Ovary (tissue), 9 donors: ENCODE measurements around the gene TRIM60. TPM values are rescaled to one million over a fixed set of nuclear protein-coding genes. Genes with fewer than 3 reads are reported as not detected.
"Not testable (repeated sequence)": the region's sequence is repeated elsewhere in the genome, so short reads cannot be mapped to it uniquely, and the experiment has no call there.

ENCODE experiments used
- DNase-seq, 5 donors: peaks; one replicate each; pipeline ENCODE4 v3.0.0-alpha.2; 2019 to 2020
- H3K27ac ChIP-seq, 2 donors: fragments of 200-600 bp; one replicate each; pipeline versions ENCODE4 v1.5.1 to v1.8.0; 2019 to 2022
- H3K27me3 ChIP-seq: fragments of 200-600 bp; one replicate; pipeline ENCODE4 v1.8.0; 2022
- H3K36me3 ChIP-seq: fragments of 200-600 bp; sonication (generic); one replicate; pipeline ENCODE4 v1.5.1; 2019
- H3K4me1 ChIP-seq: one replicate; pipeline ENCODE4 v1.8.1; 2013; ENCODE audit warnings: mild to moderate bottlenecking, moderate library complexity; ENCODE audit not compliant: insufficient read depth
- H3K4me3 ChIP-seq: fragments of 200-600 bp; sonication (generic); one replicate; pipeline ENCODE4 v1.5.1; 2017
- H3K9me3 ChIP-seq, 2 donors: fragments of 200-600 bp in 1 of 2; sonication (generic) in 1 of 2; one replicate each; pipeline versions ENCODE4 v1.5.1 to v1.8.1; 2013 to 2019; ENCODE audit warnings: mild to moderate bottlenecking in 1 of 2, moderate library complexity in 1 of 2
- EP300 ChIP-seq: sonication (generic); formaldehyde crosslinking; IDR thresholded peaks from one replicate; pipeline ENCODE4 v1.6.1; 2017; ENCODE audit warnings: antibody characterized with exemption
- POLR2A ChIP-seq: fragments of 450-650 bp; IDR thresholded peaks from one replicate; pipeline ENCODE4 v1.6.1; 2017; ENCODE audit warnings: antibody characterized with exemption, mild to moderate bottlenecking, moderate library complexity
- WGBS, 3 donors: extraction: QIAGEN DNeasy Blood & Tissue Kit in 1 of 3; methylation state at CpG; one replicate each; pipeline versions ENCODE4 v1.1.5 to v1.1.7; 2013 to 2017; 5-methylcytosine and 5-hydroxymethylcytosine counted together
- intact Hi-C, 4 donors: fragments of 100-400 bp; cut with DNase I; formaldehyde crosslinking; loops; one replicate each; pipeline versions ENCODE4 v1.11.0 to v1.15.1; 2022 to 2023
- polyA plus RNA-seq, 2 donors: library from polyadenylated mRNA; stranded (reverse); fragments of 200-250 nt in 1 of 2; fragments of 350-450 nt in 1 of 2; fragmentation: Illumina TruSeq in 1 of 2; extraction: RNeasy Lipid Tissue Mini Kit (QIAGEN cat#74804) in 1 of 2; gene quantifications; one replicate each; pipeline ENCODE4 v1.2.3, GENCODE V29; 2013 to 2014
- small RNA-seq: library from RNA; depleted of rRNA; stranded (forward); fragments of <200 nt; gene quantifications from one replicate; pipeline ENCODE3, GENCODE V24; 2016
- total RNA-seq, 7 donors: library from RNA; depleted of rRNA in 2 of 7; stranded (reverse); fragments of >200 nt in 2 of 7; fragmentation: NEBNext Ultra II Directional in 3 of 7; extraction: Animal tissue kit (Norgen Biotek cat#: 25700) in 3 of 7; gene quantifications; one replicate each; pipeline versions ENCODE4 v1.1.0 to v1.2.4, GENCODE V29; 2016 to 2023
- TF ChIP-seq, protein P1 (sequence below), 3 donors: fragments of 450-650 bp in 2 of 3; fragments of 200-600 bp in 1 of 3; IDR thresholded peaks; one replicate each; pipeline versions ENCODE4 v1.5.1 to v1.8.0; 2016 to 2022; ENCODE audit warnings: antibody characterized with exemption in 3 of 3, mild to moderate bottlenecking in 1 of 3
- donor health status: DM: no; HTN: no; CAD: no; lungs with moderate emphysema.
- donor health status: DM: no; HTN: no; CAD: no.
- donor health status: Bipolar disorder and iron deficiency.
- donor health status: DM: yes; HTN: yes; CAD: no.
- donor health status: DM: no; HTN: no; CAD: no.
- donor health status: DM: yes; HTN: yes; CAD: no.

The TRIM60 gene
- total and polyA plus RNA-seq, 9 donors: not detected

DNA sequence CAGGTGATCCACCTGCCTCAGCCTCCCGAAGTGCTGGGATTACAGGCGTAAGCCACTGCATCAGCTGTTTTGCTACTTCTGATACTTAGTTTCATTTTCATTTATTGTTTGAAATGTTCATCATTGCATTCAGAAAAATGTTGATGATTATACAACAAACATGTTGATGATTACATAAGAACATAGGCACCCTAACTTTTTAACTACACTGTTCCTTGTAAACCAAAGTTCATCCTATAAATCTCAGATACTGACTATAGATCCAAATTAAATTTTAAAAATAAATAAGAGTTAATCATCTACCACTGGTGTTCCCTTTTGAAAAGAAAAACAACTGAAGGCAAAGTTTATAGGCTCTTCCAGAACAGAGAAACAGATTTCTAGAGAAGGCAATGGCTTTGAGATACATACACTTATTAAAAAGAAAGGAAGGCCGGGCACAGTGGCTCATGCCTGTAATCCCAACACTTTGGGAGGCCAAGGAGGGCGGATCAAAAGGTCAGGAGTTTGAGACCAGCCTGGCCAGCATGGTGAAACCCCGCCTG lies 45.3 kb downstream of the TRIM60 start:
- TF ChIP-seq, protein P1, sequence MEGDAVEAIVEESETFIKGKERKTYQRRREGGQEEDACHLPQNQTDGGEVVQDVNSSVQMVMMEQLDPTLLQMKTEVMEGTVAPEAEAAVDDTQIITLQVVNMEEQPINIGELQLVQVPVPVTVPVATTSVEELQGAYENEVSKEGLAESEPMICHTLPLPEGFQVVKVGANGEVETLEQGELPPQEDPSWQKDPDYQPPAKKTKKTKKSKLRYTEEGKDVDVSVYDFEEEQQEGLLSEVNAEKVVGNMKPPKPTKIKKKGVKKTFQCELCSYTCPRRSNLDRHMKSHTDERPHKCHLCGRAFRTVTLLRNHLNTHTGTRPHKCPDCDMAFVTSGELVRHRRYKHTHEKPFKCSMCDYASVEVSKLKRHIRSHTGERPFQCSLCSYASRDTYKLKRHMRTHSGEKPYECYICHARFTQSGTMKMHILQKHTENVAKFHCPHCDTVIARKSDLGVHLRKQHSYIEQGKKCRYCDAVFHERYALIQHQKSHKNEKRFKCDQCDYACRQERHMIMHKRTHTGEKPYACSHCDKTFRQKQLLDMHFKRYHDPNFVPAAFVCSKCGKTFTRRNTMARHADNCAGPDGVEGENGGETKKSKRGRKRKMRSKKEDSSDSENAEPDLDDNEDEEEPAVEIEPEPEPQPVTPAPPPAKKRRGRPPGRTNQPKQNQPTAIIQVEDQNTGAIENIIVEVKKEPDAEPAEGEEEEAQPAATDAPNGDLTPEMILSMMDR (IDR thresholded peaks at IDR 0.05): no peak
- TF ChIP-seq EP300 (no peak), POLR2A (no peak)
- Histone ChIP-seq H3K9me3 (no peaks in the 10 kb centered on the region), H3K27ac (no peak overlapping the region), H3K4me1 (peaks cover 2% of the 10 kb centered on the region), H3K36me3 (no peaks in the 10 kb centered on the region), H3K4me3 (no peak overlapping the region), H3K27me3 (no peaks in the 10 kb centered on the region)
- DNase-seq: no peak
- 87 to 97% (median 96%) methylated on average over 5 of the region's 5 CpGs for WGBS, 3 donors
- intact Hi-C loops: no loop called here

DNA sequence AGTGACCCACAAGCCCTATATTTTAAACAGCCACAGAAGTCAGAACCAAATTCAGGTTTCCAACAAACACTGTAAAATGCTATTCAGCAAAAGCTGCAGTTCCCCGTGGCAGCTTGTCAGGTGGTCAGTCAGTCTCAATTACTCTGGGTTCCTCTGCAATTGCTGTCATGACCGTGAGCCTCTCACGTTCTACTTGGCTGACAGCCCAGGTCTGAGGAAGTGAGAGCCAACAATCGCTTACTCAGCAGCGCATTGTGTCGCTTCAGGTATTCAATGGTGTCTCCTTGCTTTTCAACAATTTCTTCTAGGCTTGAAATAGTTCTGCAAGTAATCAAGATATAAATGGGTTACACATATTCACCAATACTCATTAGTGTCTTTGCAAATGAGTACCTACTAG lies 47.7 kb downstream of the TRIM60 start:
- no peaks in the 10 kb centered on the region for H3K9me3 ChIP-seq
- WGBS, 3 donors: 32 to 45% (median 36%) methylated on average over 6 of the region's 6 CpGs
- no peak overlapping the region for H3K4me3 ChIP-seq
- no peak overlapping the region for H3K27ac ChIP-seq
- no peaks in the 10 kb centered on the region for H3K4me1 ChIP-seq
- no peaks in the 10 kb centered on the region for H3K36me3 ChIP-seq
- TF ChIP-seq, protein P1 (IDR thresholded peaks at IDR 0.05): no peak
- TF ChIP-seq EP300 (no peak), POLR2A (no peak)
- intact Hi-C loops: no loop called here
- no peaks in the 10 kb centered on the region for H3K27me3 ChIP-seq
- DNase-seq: no peak

- H3K36me3 ChIP-seq, H3K27ac ChIP-seq, DNase-seq, H3K27me3 ChIP-seq, intact Hi-C loops, H3K9me3 ChIP-seq, H3K4me3 ChIP-seq, H3K4me1 ChIP-seq: not testable (repeated sequence)
- WGBS, 3 donors: 93 to 98% (median 98%) methylated on average over 7 of the region's 7 CpGs
These were observed 53.0 kb downstream of the TRIM60 start for GRCh38 chr4:165084787-165085186.

GRCh38 chr4:165085946-165086345 lies 54.1 kb downstream of the TRIM60 start:
- no peaks in the 10 kb centered on the region for H3K4me1 ChIP-seq
- WGBS, 3 donors: 92 to 100% (median 99%) methylated on average over 2 of the region's 2 CpGs
- no peaks in the 10 kb centered on the region for H3K9me3 ChIP-seq
- DNase-seq: no peak
- intact Hi-C loops: no loop called here
- H3K27me3 ChIP-seq: no peaks in the 10 kb centered on the region
- TF ChIP-seq, protein P1 (IDR thresholded peaks at IDR 0.05): no peak
- TF ChIP-seq EP300: no peak
- TF ChIP-seq POLR2A: no peak
- no peak overlapping the region for H3K27ac ChIP-seq
- no peaks in the 10 kb centered on the region for H3K36me3 ChIP-seq
- no peak overlapping the region for H3K4me3 ChIP-seq

GRCh38 chr4:165088366-165088765 lies 56.6 kb downstream of the TRIM60 start:
- Histone ChIP-seq H3K27me3 (no peaks in the 10 kb centered on the region), H3K4me1 (no peaks in the 10 kb centered on the region), H3K4me3 (no peak overlapping the region), H3K27ac (no peak overlapping the region), H3K36me3 (no peaks in the 10 kb centered on the region), H3K9me3 (no peaks in the 10 kb centered on the region)
- DNase-seq: no peak
- intact Hi-C loops: no loop called here
- WGBS, 3 donors: 85 to 88% (median 86%) methylated on average over 3 of the region's 3 CpGs
- no peak for TF ChIP-seq POLR2A
- TF ChIP-seq EP300: no peak
- TF ChIP-seq, protein P1 (IDR thresholded peaks at IDR 0.05): no peak

Small RNA genes lying within 50 kb of the gene (small RNA-seq; reads per million reads assigned to genes)
- gene AC106872.12: not detected

Other genes with a start within 250 kb of the TRIM60 start
- gene APELA, start 154.8 kb upstream of the TRIM60 start, total RNA-seq: under 1 TPM in 1 of 7 donors, not detected in 6; 0.10 TPM
- not detected for gene APELA, start 154.8 kb upstream of the TRIM60 start, polyA plus RNA-seq
- gene TRIM61, start 54.3 kb upstream of the TRIM60 start, total RNA-seq: 1 to 10 TPM in 5 of 7 donors, under 1 TPM in 2; 0.36 to 3.4 (median 1.8) TPM
- 1 to 10 TPM; 1.5 to 1.9 TPM for gene TRIM61, start 54.3 kb upstream of the TRIM60 start, polyA plus RNA-seq
- not detected for gene TRIM75, start 21.9 kb downstream of the TRIM60 start, total RNA-seq
- gene TRIM75, start 21.9 kb downstream of the TRIM60 start, polyA plus RNA-seq: not detected
- gene TMEM192, start 80.9 kb downstream of the TRIM60 start, total RNA-seq: 10 to 100 TPM; 16.7 to 35.2 (median 25.3) TPM
- 10 to 100 TPM; 22.1 to 40.8 TPM for gene TMEM192, start 80.9 kb downstream of the TRIM60 start, polyA plus RNA-seq
- 10 to 100 TPM in 5 of 7 donors, 1 to 10 TPM in 2; 8.1 to 19.3 (median 11.7) TPM for gene KLHL2, start 175.6 kb downstream of the TRIM60 start, total RNA-seq
- 10 to 100 TPM in 1 of 2 donors, 1 to 10 TPM in 1; 7.2 to 11.4 TPM for gene KLHL2, start 175.6 kb downstream of the TRIM60 start, polyA plus RNA-seq